ENCODE results near the gene SETD6.

The SETD6 gene

DNA sequence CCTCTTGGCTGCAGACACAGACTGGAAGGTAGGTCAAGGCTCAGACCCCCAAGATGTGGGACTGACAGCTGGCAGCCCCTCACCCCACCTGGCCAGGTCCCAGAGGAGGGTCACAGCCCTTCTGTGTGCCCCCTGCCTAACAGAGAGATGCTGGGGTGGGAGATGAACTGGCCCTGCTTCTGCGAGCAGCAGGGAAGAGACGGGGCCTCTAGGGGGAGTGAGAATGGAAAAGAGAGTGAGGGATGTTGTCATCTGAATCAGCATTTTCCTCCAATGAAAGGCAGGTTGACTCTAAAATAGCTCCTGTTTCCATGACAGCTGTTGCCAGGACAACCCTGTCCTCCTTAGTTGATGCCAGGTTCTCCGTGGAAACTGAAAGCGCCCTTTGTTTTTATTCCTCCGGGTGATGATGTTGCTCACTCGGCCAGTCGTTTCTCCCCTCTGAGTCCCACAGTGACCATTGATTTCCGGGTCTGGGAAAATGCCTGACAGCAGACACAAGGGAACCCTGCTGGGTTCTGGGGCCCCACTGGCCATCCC lies 20.3 kb upstream of the SETD6 start:
- DNase-seq = peak in 3 of 5 donors; percentile 43 to 74 (median 56)

- DNase-seq = no peak
Measured at GRCh38 chr16:58495521-58496331, 19.6 kb upstream of the SETD6 start.

DNA sequence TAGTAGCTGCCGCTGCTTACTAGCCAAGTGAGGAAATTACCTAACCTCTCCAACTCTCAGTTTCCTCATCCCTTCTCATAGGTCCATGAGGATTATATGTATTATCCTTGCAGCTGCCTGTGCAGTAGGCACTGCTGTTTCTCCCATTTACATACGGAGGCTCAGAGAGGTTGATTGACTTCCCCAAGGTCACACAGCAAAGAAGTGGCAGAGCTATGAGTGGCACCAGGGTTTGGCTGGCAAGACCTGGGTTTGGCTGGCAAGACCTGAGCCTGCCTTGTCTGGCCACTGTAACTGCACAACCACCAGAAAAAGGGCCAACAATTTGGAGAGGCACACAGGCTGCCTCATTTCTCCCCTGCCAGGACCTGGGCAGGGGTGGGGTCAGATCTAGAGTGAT lies 17.8 kb upstream of the SETD6 start:
- DNase-seq = no peak

- DNase-seq = no peak
Measured at GRCh38 chr16:58497935-58498334, 17.4 kb upstream of the SETD6 start.

DNA sequence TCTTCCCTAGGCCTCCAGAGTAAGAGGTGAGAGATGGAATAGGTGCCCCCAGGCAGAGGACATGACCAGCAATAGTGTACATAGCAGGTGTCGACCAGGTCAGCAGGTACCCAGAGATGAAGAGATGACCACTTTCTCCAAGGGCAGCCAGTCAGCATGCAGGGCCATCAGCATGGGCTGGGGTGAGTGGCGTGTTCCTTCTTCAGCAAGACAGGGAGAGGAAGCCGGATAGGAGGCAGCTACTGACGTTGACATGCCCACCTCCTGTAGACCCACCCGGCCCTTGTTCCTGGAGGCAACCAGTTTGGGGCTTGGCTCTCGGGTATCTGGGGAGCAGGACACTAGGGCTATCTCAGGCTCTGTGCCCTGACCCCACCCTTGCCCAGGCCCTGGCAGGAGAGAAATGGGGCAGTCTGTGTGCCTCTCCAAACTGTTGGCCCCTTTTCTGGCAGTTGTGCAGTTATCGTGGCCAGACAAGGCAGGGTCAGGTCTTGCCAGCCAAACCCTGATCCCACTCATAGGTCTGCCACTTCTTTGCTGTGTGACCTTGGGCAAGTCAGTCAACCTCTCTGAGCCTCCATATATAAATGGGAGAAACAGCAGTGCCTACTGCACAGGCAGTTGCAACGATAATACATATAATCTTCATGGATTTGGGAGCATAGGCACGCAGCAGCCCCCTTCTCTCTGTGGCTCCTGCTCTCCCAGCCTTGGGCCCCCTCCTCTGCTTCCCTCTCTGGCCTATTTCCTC lies 16.8 kb upstream of the SETD6 start:
- DNase-seq = no peak

GRCh38 chr16:58499092-58499511 lies 16.2 kb upstream of the SETD6 start:
- no peak for DNase-seq

GRCh38 chr16:58499615-58500351 lies 15.5 kb upstream of the SETD6 start, which contains the start of gene NDRG4:
Gene NDRG4 (plus strand): TSS chr16:58500143. CDS start chr16:58500249, 106 bp downstream.
- peak in 1 of 5 donors; percentile 32 for DNase-seq

- no peak for DNase-seq
Measured at GRCh38 chr16:58500430-58501241, 14.7 kb upstream of the SETD6 start.

- DNase-seq = peak in 2 of 5 donors; percentile 39 to 43
Measured at GRCh38 chr16:58501242-58502131, 13.8 kb upstream of the SETD6 start.

DNA sequence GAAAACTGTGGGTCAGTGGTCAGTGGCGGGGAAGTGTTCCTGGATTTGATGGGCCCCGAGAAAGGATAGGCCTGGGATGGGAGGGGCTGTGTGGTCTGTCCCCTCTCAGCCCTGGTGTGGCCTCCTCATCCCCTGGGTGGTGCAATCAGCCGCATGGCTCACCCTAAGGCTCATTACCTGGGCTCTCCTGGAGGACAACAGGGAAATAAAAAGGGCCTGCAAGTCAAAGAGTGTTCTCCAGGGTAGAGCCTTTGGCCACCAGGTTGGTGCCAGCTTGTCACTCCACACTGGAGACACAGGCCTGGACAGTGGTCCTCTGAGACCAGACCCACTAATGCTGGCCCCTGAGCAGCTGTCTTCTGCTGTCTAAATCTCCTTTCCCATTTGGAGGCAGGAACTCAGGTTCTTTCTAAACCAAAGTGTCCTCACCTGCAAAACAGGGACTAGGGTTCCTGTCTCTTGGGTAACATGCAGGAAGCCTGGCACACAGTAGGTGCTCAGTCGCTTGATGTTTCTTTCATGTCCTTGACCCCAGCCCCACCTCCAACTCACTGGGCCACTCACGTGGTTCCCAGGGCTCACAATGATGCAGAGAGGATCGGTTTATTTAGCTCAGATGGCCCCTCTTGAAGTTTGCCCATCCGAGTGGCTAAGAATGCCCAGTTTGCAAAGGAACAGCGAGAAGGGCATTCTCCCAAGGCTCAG lies 12.9 kb upstream of the SETD6 start:
- no peak for DNase-seq

DNA sequence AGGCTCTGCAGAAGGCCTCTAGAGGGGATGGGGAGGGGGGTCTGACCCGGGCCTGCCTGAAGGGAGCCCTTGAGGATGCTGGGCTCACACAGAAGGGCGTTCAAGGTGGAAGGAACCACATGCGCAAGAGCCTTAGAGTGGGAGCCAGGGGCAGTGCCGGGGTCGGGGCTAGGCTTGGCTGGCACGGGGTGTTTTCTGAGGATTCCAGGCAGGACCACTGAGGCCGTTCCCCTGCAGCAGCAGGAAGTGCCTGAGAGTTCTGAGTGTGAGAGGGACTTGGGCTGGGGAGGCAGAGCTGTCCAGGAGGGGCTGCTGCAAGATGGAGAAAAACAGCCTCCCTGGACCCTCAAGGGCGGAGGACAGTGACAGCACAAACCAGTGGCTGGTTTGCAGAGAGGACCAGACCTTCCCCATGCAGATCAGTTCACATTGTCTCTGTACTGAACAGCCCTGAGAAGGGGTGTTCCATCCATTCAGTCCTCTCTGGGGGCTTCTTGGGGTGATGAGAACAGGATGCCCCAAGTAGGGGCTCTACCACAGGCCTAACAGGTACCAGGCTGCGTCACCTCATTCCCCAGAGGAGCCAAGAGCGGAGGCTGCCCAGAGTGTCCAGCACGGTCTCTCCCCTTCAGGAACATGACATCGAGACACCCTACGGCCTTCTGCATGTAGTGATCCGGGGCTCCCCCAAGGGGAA lies 12.0 kb upstream of the SETD6 start:
- no peak for DNase-seq

- DNase-seq = no peak
Measured at GRCh38 chr16:58503863-58504688, 11.2 kb upstream of the SETD6 start.

DNA sequence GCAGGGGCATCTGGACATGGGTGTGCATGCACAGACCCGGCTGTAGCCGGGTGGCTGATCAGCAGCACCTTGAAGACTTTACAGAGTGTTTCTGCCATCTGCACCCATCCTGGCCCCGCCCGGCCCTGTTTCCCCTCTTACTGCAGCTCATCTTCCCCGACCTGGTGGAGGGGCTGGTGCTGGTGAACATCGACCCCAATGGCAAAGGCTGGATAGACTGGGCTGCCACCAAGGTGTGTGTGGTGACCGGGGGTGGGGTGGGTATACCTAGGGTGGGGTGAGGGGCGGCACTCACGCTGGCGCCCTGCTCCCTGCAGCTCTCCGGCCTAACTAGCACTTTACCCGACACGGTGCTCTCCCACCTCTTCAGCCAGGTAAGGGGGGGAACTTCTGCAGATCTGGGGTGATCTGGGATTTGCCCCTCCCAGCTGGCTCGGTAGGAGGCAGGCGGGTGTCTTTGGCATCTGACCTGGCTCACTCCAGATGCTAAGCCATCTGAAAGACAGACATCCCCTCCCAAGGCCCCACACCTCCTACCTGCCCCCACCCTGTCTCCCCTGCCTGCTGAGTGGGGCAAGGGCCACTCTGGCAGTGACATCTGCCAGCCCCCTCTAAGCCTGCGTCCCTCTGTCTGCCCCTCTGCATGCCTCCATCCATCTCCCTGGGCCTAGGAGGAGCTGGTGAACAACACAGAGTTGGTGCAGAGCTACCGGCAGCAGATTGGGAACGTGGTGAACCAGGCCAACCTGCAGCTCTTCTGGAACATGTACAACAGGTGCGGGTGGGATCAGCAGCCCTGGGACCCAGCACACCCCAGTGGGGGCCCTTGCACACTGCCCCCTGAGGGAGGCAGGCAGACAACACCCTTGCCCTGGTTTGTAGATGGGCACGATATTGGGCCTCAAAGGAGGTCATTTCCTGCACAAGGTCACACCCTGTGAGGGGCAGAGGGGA lies 8.8 kb upstream of the SETD6 start:
- DNase-seq = no peak

DNA sequence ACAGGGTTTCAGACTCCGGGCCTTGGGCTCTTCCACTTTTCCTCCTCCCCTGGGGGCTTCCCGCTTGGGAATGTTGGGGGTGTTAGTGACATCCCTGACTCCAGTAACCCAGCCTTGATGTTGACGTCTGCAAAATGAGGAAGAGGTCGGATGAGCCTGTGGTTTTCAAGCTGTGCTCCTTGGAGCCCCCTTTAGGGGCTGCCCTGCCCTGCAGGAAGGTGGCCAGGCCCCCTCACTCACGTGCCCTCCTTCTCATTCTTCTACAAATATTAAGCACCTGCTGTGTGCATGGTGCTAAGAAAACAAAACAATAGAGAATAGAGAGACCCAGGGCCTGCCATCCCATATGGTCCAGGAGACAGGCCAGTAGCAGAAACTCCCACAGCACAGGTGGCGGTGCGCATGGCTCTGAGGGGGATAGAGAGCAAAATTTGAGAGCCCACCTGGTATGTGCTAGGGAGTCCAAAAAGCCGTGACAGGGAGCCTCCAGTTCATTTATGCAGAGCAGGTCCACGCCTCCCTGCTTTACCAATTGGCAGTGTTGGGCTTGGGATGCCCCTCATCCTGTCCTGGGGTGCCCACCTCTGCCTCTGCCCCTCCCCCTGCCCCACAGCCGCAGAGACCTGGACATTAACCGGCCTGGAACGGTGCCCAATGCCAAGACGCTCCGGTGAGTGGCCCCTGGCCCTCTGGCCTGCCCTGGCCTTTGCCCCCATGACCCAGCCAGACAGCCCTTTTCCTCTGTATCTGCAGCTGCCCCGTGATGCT lies 7.9 kb upstream of the SETD6 start:
- no peak for DNase-seq

GRCh38 chr16:58507963-58508670 lies 7.2 kb upstream of the SETD6 start:
- no peak for DNase-seq

- no peak for DNase-seq
Measured at GRCh38 chr16:58508671-58509251, 6.6 kb upstream of the SETD6 start.
